Fibroblast of gingiva (primary cell): ENCODE data around the gene LMTK2.

ENCODE experiments used
- DNase-seq: peaks from one replicate; pipeline ENCODE4 v3.0.0-alpha.2; 2011; ENCODE audit warnings: low read depth

The LMTK2 gene

DNA sequence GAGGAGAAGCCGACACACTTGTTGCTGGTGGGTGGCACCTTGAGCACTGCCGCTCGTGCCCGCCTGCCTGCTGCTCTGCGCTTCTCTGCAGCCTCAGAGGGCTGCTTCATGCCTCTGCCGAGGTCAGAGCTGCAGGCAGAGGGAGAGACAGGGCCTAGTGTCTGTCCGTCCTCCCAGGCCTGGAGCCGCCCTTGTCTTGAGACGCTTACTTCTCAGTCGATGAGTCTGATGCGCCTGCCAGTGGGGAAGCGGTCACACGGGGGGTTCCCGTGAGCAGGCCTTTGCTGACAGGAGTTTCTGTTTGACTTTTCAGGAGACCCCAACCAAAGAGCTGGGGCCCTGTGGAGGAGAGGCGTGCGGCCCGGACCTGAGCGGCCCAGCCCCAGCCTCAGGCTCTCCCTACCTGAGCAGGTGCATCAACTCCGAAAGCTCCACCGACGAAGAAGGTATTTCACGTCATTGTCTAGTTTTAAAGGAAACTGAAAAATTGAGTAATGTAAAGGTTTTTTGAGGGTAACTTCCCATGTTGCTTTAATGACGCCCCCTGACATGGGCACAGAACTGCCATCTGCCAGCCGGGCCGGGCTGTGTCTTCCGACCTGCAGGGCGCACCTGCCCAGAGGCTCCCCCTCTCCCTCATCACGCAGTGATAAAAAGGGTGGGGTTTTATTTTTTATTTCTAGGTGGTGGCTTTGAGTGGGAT is 96.8 kb downstream of the LMTK2 start:
- no peak for DNase-seq

DNA sequence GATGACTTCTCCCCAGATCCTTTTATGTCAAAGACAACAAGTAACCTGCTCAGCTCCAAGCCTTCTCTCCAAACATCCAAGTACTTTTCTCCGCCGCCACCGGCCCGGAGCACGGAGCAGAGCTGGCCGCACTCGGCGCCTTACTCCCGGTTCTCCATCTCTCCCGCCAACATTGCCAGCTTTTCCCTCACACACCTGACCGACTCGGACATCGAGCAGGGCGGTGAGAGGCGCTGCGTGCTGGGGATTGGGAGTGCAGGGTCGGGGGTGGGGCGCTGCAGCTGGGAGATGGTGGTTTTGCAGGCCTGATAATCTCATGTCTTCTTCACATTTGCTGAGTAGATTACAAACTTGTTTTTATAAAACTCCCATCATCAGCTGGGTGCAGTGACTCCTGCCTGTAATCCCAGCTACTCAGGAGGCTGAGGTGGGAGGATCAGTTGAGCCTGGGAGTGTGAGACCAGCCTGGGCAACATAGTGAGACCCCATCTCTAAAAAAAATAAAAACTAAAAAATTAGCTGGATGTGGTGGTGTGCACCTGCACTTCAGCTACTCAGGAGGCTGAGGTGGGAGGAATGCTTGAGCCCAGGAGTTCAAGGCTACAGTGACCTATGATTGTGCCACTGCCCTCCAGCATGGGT is 97.4 kb downstream of the LMTK2 start:
- no peak for DNase-seq

DNA sequence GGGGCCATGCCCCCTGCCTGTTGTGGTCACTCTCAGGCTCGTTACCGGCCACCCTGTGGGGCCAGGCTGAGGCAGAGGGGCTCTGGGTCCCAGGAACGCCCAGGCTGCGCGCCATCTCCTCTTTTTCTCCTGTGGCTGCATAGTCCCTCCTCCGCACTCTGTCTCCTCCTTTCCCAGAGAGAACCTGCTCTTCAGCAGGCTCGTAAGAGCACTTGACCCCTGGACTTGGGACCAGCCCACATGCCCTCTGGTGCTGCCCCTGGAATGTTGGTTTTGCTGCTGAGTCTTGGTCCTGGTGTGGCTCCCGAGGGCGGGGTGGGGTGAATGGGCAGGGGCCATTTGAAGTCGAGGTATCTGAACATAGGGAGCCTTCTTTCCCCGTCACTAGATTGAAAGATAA is 98.0 kb downstream of the LMTK2 start:
- DNase-seq: no peak

DNA sequence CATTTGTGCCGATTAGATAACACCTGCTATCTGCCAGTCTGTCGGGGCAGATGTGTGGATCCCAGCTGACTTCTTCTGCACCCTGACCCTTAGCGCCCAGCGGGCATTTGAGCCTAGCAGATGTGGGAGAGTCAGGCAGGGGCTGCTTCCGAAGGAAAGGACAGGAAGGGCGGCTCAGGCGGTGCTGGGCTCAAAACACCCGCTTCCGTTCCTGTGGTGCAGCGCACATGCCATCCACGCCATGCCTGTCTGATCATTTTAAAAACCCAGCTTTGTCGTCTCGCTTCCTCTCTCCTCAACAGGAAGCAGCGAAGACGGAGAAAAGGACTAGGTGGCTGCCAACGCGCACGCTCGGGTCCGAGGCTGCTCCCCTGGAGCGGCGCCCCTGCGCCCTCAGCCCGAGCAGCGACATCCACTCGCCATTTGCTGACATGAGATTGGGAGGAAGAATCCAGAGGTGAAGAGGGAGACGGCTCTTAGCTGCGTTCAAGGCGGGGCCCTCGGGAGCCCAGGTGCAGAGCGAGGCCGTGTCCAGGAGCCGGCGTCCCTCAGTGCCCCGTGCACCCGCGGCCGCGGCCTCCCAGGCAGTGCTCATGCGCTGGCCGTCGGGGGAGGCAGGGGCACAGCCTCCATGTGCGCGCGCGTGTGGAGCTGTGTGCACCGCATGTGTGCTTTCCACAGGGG is 98.6 kb downstream of the LMTK2 start:
- DNase-seq: no peak

DNA sequence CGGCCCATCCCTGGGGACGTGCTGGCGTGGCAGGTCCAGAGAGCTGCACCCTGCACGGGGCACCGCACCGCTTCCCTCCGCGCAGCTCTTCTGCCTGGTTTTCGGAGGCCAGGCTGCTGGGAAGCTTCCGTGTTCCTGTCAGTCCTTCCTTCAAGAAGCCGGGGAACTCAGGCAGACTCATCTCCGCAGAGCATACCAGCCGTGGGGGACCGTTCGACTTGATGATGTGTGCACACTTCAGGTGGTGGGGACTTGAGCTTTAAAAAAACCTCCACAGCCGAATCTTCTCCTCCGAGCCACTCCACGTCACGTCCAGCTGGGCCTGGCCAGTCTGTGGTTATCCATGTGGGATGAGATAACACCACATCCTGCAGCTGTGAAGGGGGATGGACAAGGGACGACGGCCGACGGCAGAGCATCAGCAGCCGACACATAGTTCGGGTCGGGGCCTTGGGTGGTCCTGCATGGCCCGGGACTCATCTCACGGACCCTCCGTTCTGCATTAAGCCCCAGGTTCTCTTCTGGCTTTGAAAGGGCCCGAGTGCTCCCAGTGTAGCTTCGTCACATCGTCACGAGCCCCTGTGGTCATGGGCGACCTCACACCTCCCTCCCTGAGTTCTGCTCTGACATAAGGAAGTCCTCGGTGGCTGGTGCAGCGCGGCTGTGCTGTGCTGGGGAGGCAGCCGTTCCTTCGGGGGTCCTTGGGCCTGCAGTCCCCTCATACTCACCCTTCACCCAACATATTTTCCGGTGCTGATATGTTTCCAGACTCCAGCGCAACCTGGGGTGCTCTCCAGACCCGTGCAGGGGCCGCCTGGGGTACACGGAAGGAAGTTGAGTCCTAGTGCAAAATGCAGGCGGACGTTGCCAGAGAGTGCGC is 100.0 kb downstream of the LMTK2 start:
- DNase-seq: no peak

DNA sequence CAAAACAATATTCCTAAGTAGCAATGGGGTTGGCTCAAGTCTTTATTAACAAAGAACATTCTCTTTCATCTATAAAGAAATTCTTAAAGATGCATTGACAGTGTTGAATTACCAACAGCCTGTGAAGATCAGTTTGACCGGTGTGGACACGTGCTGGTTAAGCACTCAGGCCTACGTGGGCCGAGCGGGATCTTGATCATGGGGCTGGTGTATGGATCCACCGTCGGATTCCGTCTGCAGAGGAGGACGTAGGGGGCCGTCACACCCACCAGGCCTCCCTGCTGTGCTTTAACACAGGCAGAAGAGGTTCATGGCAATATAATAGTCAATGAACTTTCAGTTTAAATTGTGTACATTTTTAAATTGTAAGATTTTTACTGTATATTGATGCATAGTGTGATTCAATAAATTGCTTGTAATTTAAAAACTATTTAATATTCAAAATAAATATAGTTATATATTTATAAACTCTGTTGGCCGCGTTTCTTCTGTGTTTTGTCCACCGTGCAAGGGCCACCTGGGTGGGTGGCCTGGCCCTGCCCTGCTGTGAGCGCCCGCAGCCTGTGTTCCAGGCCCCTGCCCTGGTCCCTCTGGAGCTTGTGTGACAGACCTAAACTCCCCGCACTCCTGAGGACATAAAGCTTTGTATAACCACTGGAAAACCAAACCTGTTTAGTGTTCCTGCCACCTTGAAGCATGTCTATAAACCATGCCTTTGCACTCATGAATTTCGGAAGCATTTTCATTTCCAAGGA is 102.7 kb downstream of the LMTK2 start:
- DNase-seq: no peak

DNA sequence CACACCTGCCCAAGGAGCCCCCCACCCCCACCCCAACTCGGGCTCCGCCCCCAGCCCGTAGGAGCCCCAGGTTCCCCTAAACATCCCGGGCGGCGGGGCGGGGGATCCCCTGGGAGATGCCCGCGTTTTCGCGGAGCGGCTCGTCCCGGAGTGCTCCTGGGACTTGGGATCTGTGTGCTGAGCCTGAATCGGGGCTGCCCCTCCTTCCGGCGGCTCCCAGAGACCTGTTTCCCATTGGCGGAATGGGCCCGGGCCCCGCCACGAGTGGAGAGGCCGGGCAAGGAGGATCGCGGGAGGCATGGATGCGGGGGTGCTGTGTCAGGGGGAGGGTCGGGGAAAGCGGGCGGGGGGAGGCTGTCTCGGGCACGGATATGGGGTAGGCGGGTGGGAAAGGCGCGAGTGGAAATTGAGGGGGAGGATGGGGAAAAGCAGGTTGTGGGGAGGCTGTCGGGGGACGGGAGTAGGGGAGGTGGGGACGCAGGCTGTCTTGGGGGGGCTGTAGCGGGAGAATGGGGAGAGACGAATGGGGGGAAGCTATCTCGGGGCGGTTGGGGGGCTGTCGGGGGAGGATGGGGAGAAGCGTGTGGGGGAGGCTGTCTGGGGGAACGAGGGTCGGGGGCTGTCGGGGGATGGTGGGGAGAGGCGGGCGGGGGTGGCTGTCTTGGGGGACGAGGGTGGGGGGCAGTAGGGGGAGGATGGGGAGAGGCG is 104.0 kb downstream of the LMTK2 start:
- DNase-seq: no peak

DNA sequence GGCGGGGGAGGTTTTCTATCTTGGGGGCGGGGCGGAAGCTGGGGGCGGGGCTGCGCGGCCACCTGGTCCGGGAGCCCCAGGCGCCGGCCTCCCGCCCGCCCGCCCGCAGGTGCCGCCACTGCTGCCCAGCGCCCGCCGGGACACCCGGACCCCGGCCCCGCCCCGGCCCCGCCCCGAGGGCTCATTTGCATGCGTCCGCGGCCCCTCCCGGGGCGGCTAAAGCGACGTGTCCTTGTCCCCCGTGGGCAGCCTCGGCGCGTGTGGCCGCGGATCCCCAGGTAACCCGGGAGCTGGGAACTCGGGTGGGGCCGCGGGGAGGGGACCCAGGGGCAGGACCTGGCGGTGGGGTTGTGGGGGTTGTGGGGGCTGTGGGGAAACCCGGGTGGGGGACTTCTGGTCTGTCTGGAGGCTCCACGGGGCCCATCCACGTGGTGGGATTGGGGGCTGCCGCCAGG is 104.6 kb downstream of the LMTK2 start, which contains the start of gene BHLHA15:
BHLHA15 (plus strand) TSS at position 219 of the 455 bp plus-strand sequence. CDS start 871 bp downstream, outside the sequence.
- no peak for DNase-seq

DNA sequence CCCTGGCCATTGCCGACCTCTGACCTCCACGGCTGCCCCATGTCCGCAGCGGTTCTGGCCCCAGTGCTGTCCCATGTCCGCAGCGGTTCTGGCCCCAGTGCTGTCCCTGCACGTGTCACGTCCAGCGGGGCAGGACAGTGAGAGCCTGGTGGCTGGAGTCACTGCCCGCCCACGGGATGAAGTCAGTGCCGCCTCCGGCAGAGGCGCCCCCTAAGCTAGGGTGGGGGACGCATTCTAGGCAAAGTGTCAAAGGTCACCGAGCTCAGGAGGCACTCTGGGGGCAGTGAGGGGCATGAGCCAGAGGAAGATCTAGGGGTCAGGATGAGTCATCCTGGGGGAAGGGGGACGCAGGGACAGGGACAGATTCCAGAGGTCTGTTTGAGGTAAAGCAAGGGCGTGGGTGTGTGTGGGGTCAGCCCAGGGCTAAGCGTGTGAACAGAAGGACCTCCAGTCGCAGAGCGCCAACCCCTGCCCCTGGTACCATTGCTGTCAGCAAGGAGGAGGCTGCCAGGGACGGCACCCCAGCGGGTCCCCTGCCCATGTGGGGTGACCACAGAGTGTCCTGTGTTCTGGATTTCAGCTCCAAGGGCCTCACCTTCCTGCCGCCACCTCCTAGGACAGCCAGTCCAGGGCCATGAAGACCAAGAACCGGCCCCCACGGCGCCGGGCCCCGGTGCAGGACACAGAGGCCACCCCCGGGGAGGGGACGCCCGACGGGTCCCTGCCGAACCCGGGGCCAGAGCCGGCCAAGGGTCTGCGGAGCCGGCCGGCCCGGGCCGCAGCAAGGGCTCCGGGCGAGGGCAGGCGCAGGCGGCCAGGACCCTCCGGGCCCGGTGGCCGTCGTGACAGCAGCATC is 105.2 kb downstream of the LMTK2 start:
- no peak for DNase-seq

DNA sequence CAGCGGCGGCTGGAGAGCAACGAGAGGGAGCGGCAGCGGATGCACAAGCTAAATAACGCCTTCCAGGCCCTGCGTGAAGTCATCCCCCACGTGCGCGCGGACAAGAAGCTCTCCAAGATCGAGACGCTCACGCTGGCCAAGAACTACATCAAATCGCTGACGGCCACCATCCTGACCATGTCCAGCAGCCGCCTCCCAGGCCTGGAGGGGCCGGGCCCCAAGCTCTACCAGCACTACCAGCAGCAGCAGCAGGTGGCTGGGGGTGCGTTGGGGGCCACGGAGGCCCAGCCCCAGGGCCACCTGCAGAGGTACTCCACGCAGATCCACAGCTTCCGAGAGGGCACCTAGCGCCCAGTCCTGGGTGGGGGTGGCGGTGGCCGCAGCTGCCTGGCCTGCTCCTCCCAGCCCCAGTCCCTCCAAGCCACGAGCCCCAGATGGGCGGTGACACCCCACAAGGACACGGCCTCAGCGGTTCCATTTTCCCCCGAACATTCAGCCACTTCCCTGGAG is 105.9 kb downstream of the LMTK2 start:
- DNase-seq: no peak

DNA sequence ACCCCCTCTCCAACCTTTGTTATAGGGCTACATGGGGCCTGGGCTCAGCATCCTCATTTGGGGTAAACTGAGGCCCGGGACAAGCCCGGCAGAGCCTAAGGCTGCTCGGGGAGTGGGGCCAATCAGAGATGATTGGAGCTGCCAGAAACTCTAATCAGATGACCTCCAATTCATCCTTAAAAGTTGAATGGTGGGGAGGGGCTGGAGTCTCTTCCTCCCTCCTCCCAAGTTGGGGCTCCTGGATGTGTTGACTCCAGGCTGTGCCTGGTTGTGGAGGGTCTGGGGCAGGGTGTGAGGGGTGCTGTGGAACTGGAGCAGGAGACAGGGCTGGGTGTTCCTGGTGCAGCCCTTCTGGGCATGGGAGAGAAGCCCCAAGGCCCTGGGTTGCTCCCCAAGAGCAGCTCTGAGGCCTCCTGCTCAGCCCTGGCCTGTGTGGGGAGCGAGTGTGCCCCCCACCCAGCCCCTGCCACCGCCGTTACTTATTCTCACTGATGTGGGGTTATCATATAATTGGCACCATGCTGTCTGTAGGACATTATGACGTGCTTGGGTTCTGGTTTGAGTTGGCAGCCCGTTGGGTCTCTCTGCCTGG is 106.7 kb downstream of the LMTK2 start:
- no peak for DNase-seq

DNA sequence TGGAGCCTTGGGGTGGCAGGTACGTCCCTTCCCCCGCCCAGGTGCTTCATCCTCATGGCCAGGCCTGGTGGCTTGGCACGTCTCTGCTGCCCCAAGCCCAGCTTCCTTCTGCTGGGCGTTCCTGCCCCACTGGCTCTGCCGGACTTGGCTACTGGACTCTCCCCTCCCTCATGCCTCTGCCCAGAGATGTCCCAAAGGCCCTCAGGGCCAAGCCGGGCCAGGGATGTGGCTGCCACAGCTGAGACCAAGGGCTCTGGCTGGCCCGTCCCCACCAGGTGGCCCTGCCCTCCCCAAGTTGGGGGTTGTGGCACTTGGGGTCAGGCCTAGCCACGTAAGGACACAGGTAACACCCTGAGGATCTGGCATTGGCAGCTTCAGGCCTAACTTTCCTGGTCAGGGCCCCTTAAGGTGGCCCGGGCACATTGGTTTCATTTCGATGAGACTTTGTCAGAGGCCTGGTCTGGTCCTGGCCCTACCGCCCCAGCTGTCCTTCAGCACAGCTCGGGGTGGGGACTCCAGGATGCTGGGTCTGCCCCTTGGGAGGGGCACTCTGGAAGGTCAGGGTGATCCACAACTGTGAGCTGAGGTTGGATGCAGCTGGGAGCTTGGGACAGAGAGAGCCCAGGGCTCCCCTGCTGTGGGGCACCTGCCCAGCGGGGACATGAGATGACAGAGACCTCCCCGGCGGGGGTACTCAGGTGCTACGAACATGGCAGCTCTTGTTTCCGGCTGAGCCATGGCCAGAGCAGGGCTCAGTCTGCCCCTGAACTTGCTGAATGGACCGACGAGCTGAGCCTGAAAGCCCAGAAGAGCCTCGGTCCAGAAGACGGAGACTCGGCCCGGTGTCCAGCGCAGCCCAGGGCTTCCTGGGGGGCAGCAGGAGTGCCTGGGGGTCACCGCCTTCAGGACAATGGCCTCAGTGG is 107.5 kb downstream of the LMTK2 start:
- DNase-seq: no peak

DNA sequence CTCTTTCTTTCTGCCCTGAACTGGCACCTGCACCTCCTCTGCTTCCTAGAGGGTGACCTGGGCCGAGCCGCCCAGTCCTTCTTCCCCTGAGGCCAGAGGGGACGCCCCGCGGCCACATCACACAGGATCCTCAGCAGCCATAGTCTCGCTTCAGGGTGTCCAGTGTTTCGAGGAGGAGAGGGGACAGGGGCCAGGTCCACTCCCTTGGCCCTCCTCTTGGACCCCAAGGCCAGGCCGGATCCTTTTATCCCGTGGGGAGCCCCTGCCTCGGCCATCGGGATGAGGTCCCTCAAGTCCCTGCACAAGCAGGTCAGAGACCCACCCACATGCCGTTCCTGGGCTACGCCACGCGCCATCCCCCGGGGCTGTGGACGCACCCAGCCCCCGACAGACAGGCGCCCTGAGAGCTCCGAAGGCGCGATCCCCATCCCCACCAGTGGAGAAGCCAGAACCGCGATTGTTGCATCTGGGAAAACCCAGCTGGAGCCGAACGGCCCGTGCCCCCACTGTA is 108.2 kb downstream of the LMTK2 start:
- DNase-seq: no peak

DNA sequence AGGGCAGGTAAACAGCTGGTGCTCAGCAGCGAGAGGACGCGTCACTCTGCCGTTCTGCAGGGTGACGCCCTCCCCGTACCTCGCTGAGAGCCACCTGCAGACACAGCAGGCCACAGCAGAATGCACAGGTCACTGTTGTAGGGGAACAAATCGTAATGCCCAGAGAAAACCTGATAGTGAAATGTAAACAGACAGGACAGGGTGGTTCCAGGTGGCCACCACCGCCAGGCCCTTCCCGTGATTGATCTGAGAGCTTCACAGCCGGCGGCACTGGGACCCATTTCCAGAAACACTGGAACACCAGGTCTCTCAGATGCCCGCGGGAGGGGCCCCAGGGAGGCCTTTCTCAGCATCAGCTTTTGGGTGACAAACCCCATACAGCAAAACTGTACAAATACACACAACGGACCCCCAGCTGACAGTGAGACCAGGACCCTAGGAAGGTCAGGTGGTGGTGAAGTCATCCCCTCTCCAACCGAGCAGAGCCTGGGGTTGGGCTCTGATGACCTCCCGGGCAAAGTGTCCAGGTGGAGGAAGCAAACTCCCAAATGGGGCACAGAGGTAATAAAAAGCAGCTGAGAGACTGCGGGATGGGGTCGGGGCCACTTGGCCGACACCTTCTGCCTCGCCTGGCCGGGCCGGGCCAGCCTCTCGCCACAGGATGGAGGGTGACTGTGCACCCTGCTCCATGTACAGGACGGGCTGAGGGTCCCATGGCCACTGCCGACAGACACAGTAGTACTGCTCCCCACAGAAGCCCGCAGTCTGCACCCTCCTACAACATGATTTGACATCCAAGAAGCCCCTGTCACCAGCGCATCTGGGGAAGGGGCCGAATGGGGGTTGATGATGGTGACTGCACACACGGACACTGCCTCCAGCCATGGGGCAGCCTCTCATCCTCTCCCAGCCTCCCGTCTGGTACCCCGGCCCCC is 109.2 kb downstream of the LMTK2 start:
- no peak for DNase-seq

DNA sequence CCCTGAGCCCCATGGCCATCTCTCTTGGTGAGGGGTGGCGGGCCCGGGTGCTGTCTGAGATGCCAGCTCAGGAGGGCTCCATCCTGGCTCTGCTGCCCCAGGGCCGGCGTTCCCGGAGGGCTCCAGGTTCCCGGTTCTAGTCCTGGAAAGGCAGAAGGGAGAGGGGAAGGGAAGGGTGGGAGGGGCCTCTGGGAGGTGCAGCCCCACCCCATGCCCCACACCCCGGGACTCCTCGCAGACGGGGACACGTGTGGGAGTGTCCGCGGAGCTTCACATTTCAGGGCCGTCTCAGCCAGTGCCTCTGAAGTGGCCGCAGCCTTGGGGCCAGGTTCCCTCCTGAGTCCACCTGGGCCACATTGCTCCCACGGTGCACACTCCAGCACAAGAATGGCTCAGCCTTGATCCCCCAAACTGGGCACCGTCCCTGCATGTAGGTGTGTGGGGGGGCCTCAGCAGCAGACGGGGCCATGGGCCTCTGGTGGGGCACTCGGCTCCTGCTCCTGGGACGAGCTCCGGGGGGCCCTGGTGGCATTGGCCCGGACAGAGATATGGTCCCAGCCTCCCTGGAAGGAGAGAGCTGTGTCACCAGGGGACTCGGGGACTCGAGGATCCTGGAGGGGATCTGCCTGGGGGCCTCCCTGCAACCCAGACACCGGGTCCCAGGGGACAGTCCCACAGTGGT is 110.4 kb downstream of the LMTK2 start:
- no peak for DNase-seq
